ENCODE data around the gene UIMC1. TPM values are rescaled to one million over a fixed set of nuclear protein-coding genes. Genes with fewer than 3 reads are reported as not detected.
"Not testable (repeated sequence)": the region's sequence is repeated elsewhere in the genome, so short reads cannot be mapped to it uniquely, and the experiment has no call there.

Gene UIMC1
- total RNA-seq, result 39.1 TPM
- long read RNA-seq, transcript UIMC1-212 (15 exons, 2,502 nt), result major isoform, 15 of 60 reads
- long read RNA-seq, partial matches to known transcripts, result 6 of 60 reads
- long read RNA-seq, other reads (novel, unspliced or antisense), result 34 of 60 reads

- peak; percentile 96 for DNase-seq (ENCODE audit: low spot score)
Measured at GRCh38 chr5:177006265-177006972, at the start of gene UIMC1. UIMC1 (minus strand) TSS chr5:177006779; CDS start chr5:176982615, 24,164 bp downstream.

GRCh38 chr5:177049285-177049684 lies 42.7 kb upstream of the UIMC1 start:
- DNase-seq (ENCODE audit: low spot score), result no peak

- DNase-seq (ENCODE audit: low spot score), result not testable (repeated sequence)
Measured at GRCh38 chr5:177048531-177048930, 42.0 kb upstream of the UIMC1 start.

DNA sequence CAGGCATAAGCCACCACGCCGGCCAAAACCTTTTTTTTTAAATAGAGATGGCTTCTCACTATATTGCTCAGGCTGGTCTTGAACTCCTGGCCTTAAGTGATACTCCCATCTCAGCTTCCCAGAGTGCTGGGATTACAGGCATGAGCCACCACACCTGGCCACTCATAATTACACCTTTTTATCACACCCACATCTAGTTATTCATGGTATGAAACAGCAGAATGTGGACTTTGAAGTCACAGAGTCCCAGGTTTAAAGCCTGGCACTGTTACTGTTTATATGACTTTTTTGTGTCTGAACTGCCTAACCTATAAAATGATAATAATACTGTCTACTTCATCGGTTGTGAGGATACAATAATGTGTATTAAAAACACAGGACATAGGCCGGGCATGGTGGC lies 39.1 kb upstream of the UIMC1 start:
- no peak for DNase-seq (ENCODE audit: low spot score)

DNA sequence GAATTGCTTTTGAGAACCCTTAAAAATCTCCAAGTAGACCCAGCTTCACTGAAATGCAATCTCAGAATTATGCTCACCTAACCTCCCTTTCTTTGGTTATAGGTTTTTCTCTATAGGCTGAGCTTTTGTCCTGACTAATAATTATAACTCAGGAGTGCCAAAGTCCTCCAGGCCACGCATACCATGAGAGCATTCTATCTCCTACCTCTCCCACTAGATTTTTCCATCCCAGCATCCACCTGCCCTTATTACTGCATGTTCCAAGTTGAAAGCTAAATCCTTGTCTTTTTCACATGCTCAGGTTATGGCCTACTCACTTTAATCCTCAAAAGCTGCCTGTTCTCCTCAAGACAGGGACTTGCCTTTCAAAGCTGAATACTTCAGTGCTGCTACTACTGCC lies 38.1 kb upstream of the UIMC1 start:
- DNase-seq (ENCODE audit: low spot score), result no peak

- no peak for DNase-seq (ENCODE audit: low spot score)
Measured at GRCh38 chr5:177043958-177044357, 37.4 kb upstream of the UIMC1 start.

DNA sequence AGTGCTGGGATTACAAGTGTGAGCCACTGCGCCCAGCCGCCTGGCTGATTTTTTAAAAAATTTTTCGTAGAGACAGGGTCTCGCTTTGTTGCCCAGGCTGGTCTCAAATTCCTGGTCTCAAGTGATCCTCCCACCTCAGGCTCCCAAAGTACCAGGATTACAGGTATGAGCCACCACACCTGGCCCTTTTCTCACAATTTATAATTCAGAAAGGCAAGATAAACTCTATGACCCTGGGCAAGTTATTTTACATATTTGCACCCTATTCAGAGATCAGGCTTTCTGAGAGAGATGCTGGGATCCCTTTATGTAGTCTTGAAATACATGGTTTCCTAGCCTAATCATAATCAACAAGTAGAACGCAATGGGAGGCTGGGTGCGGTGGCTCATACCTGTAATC lies 36.5 kb upstream of the UIMC1 start:
- DNase-seq (ENCODE audit: low spot score), result no peak

DNA sequence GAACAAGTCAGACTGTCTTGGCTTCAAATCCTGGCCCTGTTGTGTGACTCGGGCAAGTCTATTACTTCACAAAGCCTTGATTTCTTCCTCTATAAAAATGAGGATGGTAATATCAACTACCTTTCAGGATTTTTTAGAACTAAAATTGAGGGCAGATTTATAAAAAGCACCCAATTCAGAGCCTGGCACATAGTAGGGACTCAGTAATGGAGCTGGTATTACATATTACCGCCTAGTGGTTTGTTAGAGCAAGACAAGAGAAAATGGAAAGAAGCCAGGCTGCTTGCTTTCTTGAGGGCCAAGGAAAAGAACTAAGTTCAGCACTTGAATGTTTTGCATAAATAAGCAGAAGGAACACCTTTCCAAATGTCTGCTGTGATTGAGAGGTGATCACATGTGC lies 35.4 kb upstream of the UIMC1 start:
- no peak for DNase-seq (ENCODE audit: low spot score)

- DNase-seq (ENCODE audit: low spot score), result no peak
Measured at GRCh38 chr5:177040814-177041420, 34.3 kb upstream of the UIMC1 start.

- no peak for DNase-seq (ENCODE audit: low spot score)
Measured at GRCh38 chr5:177036921-177037320, 30.3 kb upstream of the UIMC1 start.

DNA sequence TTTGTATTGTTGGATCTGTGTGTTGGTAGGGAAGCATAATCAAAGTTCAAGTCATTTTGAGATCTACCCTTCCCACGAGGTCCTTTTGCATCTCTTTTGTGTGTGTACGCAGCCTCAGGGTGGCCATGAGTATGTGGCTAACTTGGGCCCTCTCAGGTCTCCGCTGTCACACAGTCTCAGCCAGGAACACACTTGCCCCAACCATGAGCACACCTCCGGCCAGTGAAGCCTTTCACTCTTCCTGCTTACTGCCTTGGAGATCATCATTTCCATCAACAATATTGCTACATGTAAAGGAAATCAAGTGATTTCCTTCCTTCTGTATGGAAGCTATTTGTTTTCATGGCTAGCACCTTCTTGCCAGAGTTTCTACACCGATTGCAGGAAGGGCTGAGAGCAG lies 29.9 kb upstream of the UIMC1 start:
- no peak for DNase-seq (ENCODE audit: low spot score)

GRCh38 chr5:177035976-177036375 lies 29.4 kb upstream of the UIMC1 start:
- DNase-seq (ENCODE audit: low spot score), result no peak

DNA sequence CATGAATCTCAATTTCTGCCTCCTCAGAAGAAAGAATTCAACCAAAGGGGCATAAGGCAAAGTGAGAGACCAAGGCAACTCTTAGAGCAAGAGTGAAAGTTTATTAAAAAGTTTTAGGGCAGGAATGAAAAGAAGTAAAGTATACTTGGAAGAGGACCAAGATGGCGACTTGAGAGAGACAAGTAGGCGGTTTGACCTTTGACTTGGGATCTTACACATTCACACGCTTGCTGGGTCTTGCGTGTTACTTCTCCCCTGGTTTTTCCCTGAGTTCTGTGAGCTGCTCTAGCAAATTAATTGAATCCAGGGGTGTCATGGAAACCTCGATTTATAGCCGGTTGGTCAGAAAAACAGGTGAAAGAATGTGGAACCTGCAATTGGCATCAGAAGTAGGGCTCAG lies 22.9 kb upstream of the UIMC1 start:
- DNase-seq (ENCODE audit: low spot score), result no peak

DNA sequence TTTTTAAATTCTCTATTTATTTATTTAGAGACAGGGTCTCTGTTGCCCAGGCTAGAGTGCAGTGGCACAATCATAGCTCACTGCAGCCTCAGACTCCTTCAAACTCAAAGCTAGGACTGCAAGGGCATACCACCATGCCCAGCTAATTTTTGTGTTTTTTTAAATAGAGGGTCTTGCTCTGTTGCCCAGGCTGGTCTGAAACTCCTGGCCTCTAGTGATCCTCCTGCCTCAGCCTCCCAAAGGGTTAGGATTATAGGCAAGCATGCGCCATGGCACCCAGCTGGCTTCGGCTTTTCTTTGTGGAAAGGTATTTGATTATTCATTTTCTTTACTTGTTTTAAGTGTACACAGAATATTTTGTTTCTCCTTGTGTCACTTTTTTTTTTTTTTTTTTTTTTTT lies 21.1 kb upstream of the UIMC1 start:
- no peak for DNase-seq (ENCODE audit: low spot score)

DNA sequence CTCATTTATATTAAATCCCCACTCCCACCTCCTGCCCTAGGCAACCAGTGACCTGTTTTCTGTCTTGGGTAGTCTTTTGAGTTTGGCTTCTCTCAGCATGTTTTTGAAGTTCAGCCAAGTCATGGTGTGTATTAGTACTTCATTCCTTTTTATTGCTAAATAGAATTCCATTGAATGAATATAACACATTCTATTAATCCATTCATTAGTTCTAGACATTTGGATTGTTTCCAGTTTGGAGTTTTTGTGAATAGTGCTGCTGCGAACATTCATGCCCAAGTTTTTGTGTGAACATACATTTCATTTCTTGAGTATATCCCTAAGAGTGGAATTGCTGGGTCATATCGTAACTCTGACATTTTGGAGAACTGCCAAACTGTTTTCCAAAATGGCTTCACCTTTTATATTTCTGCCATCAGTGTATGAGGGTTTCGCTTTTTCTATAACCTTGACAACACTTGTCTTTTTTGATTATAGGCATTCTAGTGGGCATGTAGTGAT lies 18.6 kb upstream of the UIMC1 start:
- no peak for DNase-seq (ENCODE audit: low spot score)

GRCh38 chr5:177024559-177024958 lies 18.0 kb upstream of the UIMC1 start:
- no peak for DNase-seq (ENCODE audit: low spot score)

GRCh38 chr5:177023303-177023664 lies 16.7 kb upstream of the UIMC1 start:
- DNase-seq (ENCODE audit: low spot score), result no peak

DNA sequence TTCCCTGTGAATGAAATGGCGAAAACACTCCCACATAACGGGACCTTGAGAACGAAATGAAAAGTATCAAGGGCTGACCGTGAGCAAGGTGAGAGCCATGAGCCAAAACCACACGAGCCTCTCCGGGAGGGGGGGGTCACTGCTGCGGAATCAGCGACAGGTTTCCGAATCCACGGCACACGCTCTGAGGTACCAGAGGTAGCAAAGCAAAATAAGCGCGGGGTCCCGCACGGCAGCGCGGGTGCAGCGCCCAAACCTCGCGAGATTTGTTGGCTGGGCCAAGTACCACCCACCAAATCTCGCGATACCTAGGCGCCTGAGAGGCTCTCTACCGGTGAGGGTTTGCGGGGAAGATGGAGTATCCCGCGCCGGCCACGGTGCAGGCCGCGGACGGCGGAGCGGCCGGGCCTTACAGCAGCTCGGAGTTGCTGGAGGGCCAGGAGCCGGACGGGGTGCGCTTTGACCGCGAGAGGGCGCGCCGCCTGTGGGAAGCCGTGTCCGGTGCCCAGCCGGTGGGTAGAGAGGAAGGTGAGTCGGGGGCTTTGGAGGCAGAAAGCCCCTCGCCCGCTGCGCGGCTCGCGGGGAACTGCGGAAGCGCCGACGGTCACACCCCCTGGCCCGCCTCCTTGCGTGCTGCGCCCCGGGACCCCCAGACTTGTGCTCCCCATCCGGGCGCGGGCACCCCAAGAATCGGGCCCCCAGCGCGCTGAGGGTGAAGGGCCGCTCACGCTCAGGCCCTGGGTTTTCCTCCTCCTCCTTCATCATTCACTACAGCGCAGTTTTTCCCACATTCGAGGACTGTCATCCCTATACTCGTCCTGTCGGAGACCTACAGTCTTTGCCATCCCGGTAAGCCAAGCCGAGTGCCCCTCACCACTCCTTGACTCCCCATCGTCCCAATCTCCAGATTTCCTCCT lies 16.1 kb upstream of the UIMC1 start, which contains the start of gene ZNF346:
Gene ZNF346 (plus strand): TSS at position 311 of the 917 bp plus-strand sequence. CDS start 43 bp downstream, at position 354.
- peak; percentile 95 for DNase-seq (ENCODE audit: low spot score)

DNA sequence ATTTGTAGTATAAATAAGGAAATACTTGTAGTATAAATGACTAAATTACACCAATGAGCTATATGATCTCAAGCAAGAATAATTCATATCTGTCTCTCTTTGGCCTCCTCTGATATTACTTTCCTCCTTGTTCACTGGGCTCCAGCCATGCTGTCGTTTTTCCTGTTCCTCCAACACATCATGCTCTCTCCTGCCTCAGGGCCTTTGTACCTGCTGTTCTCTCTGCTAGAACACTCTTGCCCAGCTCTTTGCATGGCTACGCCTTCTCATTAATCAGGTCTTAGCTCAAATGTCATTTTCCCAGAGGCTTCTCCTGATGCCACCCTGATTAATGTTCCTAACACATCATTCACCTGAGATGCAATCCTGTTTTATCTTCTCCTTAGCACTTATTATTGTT lies 13.5 kb upstream of the UIMC1 start:
- DNase-seq (ENCODE audit: low spot score), result no peak

- DNase-seq (ENCODE audit: low spot score), result no peak
Measured at GRCh38 chr5:177018341-177018740, 11.8 kb upstream of the UIMC1 start.

DNA sequence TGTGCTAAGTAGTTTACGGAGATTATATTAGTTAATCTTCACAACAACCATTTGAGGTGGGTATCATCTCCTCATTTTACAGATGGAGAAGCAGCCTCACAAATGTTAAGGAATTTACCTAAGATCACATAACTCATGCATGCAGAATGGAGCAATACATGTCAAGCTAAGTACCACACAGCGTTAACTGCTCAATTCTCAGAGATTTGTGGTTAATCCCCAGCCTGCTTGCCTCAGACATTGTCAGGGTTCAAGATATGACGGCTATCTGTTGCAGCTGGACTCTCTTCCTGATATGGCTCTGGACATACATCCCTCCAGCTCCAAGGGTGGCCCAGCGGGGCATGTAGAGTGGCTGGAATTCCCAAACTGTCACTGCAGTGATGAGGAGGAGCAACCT lies 8.6 kb upstream of the UIMC1 start:
- no peak for DNase-seq (ENCODE audit: low spot score)

DNA sequence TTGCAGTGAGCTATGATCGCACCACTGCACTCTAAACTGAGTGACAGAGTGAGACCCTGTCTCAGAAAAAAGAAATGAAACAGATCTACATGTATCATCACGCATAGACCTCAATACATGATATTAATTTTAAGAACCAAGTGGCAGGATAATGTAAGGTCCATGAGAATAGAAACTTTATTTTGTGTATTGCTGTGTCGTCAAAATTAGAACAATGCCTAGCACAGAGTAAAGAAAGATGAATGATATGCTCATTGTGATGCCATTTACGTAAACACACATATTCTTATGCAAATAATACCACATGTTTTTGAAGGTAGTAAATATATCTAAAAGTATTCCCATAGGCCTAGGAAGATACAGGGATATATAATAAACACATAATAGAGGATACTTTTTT lies 3.6 kb upstream of the UIMC1 start:
- DNase-seq (ENCODE audit: low spot score), result no peak

All from mesenteric fat pad (tissue), 1 donor.